ENCODE measurements around the gene CALD1.

CALD1 gene

GRCh38 chr7:135001390-135002165 lies 222.1 kb downstream of the CALD1 start:
- Histone ChIP-seq H3K4me1 (ENCODE audit: insufficient read depth, low read length, severe bottlenecking) (peaks cover under 1% of the 10 kb centered on the region), H3K4me2 (ENCODE audit: low read length) (no peak overlapping the region), H3K4me3 (ENCODE audit: low read depth, low read length, poor library complexity, severe bottlenecking) (no peak overlapping the region), H3K36me3 (ENCODE audit: insufficient read depth, low read length) (no peaks in the 10 kb centered on the region), H3K27ac (ENCODE audit: low read depth, low read length, poor library complexity, severe bottlenecking) (no peak overlapping the region), H3K9me2 (ENCODE audit: low read depth, low read length) (peaks cover 3% of the 10 kb centered on the region; the same call in 1 of the 2 replicates), H3K9ac (ENCODE audit: low read length) (no peak overlapping the region), H3F3A (ENCODE audit: insufficient read depth, low read length) (no peaks in the 10 kb centered on the region), H3K27me3 (ENCODE audit: insufficient read depth, low read length) (no peaks in the 10 kb centered on the region), H4K20me1 (ENCODE audit: insufficient read depth, low read length) (no peaks in the 10 kb centered on the region), H3K79me2 (ENCODE audit: insufficient read depth, low read length) (no peaks in the 10 kb centered on the region), H2AFZ (ENCODE audit: low read length) (no peak overlapping the region), H3K9me3 (ENCODE audit: low read length) (no peaks in the 10 kb centered on the region)
- TF ChIP-seq, protein P1, sequence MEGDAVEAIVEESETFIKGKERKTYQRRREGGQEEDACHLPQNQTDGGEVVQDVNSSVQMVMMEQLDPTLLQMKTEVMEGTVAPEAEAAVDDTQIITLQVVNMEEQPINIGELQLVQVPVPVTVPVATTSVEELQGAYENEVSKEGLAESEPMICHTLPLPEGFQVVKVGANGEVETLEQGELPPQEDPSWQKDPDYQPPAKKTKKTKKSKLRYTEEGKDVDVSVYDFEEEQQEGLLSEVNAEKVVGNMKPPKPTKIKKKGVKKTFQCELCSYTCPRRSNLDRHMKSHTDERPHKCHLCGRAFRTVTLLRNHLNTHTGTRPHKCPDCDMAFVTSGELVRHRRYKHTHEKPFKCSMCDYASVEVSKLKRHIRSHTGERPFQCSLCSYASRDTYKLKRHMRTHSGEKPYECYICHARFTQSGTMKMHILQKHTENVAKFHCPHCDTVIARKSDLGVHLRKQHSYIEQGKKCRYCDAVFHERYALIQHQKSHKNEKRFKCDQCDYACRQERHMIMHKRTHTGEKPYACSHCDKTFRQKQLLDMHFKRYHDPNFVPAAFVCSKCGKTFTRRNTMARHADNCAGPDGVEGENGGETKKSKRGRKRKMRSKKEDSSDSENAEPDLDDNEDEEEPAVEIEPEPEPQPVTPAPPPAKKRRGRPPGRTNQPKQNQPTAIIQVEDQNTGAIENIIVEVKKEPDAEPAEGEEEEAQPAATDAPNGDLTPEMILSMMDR (IDR thresholded peaks at IDR 0.05; ENCODE audit: low read length), result no peak
- no peak for TF ChIP-seq EZH2 (IDR thresholded peaks at IDR 0.05; ENCODE audit: borderline replicate concordance, low read length)

DNA sequence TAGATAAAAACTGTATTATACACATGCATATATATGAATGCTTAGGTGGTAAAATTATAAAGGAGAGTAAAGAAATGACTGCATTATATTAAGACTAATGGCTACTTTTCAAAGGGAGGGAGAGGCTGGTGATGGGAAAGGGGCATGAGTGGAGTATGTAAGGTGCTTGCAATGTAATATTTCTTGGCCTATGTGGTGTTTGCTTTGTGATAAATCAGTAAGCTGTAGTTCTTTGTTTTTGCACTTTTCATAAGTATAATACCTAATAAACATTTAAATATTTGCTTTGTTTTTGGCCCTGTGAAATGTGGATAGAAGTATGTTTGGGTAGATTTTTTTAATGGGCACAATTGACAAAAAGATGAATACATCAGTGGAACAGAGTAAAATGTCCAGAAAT lies 232.8 kb downstream of the CALD1 start:
- no peaks in the 10 kb centered on the region for H3K9me3 ChIP-seq (ENCODE audit: low read length)

More for the DNA sequence above, 232.8 kb downstream of the CALD1 start:
- no peak for TF ChIP-seq EZH2 (IDR thresholded peaks at IDR 0.05; ENCODE audit: borderline replicate concordance, low read length)
- TF ChIP-seq, protein P1 (IDR thresholded peaks at IDR 0.05; ENCODE audit: low read length), result no peak
- H3F3A ChIP-seq (ENCODE audit: insufficient read depth, low read length), result no peaks in the 10 kb centered on the region
- no peaks in the 10 kb centered on the region for H3K79me2 ChIP-seq (ENCODE audit: insufficient read depth, low read length)
- no peaks in the 10 kb centered on the region for H4K20me1 ChIP-seq (ENCODE audit: insufficient read depth, low read length)
- H3K4me1 ChIP-seq (ENCODE audit: insufficient read depth, low read length, severe bottlenecking), result no peaks in the 10 kb centered on the region
- H3K9me2 ChIP-seq (ENCODE audit: low read depth, low read length), result no peaks in the 10 kb centered on the region
- H3K9ac ChIP-seq (ENCODE audit: low read length), result no peak overlapping the region
- no peaks in the 10 kb centered on the region for H3K27me3 ChIP-seq (ENCODE audit: insufficient read depth, low read length)
- H3K36me3 ChIP-seq (ENCODE audit: insufficient read depth, low read length), result no peaks in the 10 kb centered on the region
- no peak overlapping the region for H3K4me2 ChIP-seq (ENCODE audit: low read length)
- H3K4me3 ChIP-seq (ENCODE audit: low read depth, low read length, poor library complexity, severe bottlenecking), result no peak overlapping the region
- H3K27ac ChIP-seq (ENCODE audit: low read depth, low read length, poor library complexity, severe bottlenecking), result no peak overlapping the region
- no peak overlapping the region for H2AFZ ChIP-seq (ENCODE audit: low read length)

All from OCI-LY1 (cell line).